Midbrain (tissue), 1 donor: ENCODE results near the gene RNF169.
"Not testable (repeated sequence)": the region's sequence is repeated elsewhere in the genome, so short reads cannot be mapped to it uniquely, and the experiment has no call there.

ENCODE experiments used
- DNase-seq: peaks from one replicate; lab custom pipeline; 2025; lab: John Stamatoyannopoulos, UW

Gene RNF169

DNA sequence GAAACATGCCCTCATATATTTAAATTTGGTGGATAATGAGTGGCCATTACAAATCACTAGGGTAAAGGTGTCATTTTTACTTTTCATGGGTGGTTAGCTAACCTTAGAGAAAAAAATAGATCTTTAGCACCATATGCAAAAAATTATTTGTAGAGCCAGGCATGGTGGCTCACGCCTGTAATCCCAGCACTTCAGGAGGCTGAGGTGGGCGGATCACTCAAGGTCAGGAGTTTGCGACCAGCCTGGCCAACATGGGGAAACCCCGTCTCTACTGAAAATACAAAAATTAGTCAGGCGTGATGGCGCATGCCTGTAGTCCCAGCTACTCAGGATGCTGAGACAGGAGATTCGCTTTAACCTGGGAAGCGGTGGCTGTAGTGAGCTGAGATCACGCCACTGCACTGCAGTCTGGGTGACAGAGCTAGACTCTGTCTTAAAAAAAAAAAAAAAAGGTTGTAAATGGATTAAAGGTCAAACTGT is 19.6 kb downstream of the RNF169 start:
- not testable (repeated sequence) for DNase-seq

DNA sequence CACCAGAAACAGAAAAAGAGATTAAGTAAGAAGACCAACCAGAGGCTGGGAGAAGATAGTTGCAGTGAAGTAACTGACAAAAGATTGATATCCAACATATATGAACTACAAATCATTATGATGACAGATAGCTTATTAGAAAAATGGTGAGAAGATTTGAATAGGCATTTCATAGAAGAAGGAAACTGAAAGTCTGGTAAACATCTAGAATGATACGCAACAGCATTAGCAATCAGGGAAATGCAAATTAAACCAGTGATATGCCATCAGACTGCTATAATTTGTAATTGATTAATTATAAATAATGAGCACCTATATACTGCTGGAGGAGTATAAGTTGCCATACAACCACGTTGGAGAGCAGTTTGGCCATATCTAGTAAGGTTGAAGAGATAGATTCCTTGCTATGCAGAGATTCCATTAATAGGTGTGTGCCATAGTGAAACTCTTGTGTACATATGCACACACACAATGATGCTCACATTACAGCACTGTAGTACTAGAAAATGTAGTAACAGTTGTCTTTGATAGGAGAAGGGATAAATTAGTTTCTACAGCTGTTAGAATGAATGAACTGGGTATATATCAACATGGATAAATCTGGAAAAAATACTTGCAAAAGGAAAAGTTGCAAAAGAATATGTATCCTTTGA is 20.5 kb downstream of the RNF169 start:
- no peak for DNase-seq

DNA sequence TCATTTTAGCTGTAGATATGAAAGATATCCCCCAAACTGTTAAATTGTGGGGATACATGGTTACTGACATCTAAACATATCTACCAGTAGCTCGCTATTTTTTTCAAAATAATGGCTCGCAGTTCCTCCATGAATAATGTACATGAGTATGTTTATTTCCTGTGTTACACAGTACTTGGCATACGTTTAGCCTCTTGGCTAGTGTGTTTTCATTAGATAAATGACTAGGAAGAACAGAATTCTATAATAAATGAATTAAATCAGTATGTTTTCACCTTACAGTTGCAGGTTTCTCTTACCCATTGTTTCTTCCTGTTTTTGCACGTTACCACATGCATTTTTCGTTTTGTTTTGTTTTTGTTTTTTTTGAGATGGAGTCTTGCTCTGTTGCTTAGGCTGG is 21.8 kb downstream of the RNF169 start:
- DNase-seq: no peak

DNA sequence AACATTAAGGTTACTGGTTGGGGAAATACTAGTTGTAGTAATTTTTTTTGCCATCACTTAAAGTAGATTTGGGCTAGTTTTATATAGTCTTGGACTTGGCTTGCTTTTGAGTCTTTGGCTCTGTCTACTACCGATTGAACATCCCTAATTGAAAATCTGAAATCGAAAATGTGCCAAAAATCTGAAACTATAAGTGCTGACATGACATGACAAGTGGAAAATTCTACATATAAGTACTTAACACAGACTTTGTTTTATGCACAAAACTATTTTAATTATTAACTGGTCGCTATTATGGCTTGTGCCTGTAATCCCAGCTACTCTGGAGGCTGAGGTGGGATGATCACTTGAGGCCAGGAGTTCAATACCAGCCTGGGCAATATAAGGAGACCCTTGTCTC is 22.5 kb downstream of the RNF169 start:
- DNase-seq: no peak

DNA sequence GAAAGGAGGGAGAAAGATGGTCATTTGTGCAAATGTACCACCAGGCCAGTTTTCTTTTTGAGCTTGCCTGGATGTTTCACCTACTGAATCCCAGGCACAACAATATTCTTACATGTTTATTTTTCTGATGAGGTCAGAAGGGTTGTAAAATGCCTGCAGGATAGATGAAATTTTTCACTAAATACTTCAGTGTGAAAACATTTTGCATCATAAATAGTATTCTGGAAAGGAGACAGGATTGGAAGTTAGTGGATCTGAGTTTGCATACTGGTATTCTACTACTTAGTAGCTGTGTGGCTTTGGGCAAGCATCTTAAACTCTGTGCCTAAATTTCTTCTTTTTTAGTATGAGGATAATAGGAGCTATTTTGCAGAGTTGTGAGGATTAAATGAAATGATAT is 24.8 kb downstream of the RNF169 start:
- DNase-seq: no peak

DNA sequence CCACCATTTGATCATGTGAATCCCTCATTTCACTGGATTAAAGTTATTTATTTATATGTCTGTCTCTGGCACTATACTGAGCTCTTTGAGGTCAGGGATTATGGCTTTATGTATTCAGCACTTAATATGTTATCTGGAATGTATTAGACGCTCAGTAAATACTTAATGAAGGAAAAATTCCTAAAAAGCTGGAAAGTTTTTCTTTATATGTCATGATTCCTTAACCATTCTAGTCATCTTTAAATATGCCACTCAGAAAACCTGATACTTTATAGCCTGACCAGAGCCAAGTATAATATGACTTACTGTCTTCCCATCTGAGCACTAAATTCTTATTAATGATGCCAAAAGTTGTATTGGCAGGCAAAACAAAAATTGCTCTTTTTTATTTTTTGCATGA is 27.1 kb downstream of the RNF169 start:
- DNase-seq: no peak

DNA sequence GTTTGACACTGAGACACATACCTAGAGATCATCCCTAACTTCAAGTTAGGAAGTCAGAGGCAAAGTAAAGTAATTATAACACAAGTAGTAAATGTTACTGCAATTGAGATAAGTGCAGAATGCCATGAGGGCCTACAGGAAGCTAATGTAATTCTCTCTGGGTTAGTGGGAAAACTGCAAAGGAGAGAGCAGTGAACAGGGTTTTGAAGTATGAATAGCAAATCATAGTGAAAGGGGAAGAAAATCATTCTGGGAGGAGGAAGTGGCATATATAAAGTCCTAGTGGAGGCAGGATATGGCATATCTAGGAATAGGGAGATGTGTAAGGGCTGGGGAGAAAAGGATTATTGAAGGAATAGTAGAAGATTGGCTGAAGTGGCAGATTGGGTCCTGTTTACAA is 27.9 kb downstream of the RNF169 start:
- DNase-seq: no peak

DNA sequence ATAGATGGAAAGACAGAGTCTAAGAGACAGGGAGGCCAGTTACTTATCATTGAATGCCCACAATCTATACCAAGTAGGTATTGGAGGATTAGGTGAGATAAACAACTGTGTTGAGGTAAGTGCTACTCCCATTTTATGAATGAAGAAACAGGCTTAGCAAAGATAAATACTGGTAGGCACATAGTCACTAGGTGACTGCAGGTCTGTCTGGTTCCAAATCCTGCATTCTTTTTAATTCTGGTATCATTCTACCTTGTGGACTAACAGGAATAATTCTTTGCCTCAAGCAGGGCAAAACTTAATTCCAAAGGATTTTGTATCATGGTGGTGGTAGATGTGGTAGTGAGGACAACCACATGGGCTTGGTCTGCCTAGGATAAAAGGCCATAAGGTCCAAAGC is 28.4 kb downstream of the RNF169 start:
- DNase-seq: no peak

DNA sequence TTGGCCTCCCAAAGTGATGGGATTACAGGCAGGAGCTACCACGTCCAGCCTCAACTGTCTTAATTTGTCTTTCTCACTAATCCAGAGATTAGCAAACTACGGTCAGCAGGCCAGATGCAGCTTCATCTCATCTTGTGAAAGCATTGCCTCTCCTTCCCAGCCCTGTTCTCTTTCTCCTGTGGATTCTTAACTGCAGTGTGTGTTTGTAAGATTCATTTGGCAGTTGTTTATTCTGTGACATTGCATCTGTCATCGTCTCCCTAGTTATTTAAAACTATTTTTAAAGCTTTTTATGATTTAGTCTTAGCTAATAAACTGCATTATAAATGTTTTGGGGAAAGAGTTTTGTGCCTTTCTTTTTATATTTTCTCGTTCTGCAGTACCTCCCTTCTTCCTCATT is 29.2 kb downstream of the RNF169 start:
- DNase-seq: no peak

DNA sequence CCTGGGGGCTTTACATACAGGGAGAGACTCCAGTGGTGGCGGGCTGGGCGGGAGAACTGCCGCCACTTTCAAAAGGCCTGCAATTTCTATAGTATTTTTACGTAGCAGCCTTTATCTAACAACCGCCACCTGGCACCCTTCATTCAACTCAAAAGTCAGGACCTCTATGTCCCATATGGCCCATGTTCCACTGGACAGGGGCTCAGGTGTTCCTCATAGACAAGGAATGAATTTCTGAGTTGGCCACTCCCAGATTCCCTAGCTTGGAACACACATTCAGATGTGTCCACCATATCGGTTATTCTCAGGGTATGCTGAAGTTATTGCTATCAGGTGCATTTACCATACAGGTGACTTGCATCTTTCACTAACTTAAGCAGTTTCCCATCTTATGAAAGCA is 29.9 kb downstream of the RNF169 start:
- DNase-seq: no peak

DNA sequence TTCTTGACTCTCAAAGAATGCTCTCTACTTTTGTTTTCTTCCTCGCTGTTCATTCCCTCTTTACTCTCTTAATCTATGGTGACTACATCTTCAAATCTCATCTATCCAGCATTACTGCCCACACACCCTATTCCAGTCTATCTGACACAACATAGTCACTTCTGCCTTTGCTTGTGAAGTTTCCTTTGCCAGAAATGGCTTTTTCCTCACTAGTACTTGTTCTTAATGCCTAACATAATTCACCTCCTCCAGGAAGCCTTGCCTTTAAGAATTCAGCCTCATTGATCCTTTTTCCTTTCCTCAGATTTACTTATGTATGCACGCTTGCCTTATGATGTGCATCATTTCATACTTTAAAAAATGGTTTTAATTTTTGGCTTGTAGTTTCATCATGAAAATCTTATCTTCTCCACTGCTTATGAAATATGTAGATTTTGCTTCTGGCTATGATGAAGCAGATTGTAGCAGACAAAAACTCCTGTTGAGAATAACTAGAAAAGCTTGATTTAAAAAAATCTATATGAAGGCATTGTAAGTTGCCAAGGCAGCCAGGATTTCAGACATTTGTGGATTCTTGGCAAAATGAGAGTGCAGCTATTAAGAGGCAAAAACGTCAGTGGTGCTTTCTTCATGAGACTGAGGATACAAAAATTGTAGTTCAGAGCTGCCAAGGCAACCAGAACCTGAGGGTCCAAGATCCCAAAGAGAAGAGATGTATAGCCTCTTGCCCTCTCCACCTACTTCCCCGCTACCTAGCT is 31.8 kb downstream of the RNF169 start:
- DNase-seq: no peak

DNA sequence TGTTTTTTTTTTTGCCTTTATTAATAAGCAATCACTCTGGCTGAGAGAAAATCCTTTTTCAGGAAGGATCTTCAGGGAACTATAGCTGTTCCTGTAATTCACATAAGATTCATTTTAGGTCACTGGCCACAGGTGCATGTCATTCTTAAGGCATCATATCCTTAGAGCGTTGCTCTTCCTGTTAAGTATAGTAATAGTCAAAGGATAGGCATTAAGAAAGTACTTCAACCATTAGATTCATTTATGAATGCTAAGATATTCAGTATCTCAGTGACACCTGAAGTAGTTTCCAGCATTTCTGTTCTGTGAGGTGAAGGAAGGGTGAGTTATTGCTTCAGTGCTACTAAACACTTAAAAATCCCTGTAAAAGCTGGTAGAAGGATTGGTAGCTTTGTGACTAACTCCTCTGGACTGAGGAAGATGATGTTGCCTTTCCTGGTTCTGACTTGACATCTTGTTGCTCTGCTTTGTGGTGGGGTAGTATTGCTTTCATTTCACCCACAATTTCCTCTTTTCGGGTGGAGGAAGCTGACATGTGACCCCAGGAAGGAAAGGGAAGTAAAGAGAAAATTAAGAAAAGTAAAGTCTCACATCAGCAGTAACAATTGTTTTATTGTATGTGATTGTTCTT is 34.7 kb downstream of the RNF169 start:
- DNase-seq: peak; percentile 35

DNA sequence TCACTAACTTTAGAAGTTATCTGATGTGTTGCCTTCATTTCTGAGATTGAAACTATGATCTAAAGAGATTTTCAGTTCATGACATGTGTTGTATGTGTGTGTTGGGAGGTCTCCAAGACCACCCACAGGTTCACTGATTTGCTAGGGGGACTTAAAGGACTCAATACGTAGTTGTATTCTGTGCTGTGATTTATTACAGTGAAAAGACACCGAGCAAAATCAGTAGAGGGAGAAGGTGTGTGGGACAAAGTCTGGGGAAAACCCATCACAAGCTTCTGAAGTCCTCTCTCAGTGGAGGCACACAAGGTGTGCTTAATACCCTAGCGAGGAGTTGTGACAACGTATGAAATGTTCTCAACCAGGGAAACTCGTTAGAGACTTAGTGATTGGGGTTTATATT is 35.6 kb downstream of the RNF169 start:
- no peak for DNase-seq

DNA sequence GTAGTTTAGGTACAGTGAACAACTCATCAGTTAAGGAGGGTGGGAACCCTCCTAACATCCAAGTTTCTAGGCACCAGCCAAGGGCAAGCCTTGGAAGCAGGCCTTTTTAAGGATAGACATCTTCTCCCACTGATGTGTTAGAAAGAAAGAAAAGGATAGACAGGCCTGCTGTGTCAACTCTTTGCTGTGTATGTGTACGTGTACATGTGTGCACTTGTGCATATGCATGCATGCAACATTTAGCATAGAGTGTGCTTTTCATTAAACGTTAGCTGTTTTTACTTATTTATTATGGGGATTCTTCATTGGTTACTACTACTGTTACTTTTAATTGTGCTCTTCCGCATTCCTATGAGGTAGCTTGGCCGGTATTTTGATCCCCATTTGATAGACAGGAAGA is 36.1 kb downstream of the RNF169 start:
- no peak for DNase-seq

DNA sequence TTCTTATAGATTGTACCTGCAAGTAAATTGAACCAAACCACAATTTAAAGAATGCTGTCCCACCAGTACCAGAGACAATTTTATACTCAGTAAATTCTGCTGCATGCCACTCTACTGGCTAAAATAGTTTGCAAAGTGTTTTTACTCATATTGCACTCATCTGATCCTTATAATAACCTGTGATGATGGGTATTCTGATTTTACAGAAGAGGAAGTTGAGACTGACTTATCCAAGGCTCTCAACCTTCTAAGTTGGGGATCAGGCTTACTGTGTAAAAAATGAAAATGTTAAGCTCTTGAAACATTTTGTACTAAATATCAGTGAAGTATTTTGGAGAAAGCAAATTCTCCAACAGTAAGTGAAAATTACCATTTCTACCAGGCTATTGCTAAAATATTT is 37.9 kb downstream of the RNF169 start:
- no peak for DNase-seq

DNA sequence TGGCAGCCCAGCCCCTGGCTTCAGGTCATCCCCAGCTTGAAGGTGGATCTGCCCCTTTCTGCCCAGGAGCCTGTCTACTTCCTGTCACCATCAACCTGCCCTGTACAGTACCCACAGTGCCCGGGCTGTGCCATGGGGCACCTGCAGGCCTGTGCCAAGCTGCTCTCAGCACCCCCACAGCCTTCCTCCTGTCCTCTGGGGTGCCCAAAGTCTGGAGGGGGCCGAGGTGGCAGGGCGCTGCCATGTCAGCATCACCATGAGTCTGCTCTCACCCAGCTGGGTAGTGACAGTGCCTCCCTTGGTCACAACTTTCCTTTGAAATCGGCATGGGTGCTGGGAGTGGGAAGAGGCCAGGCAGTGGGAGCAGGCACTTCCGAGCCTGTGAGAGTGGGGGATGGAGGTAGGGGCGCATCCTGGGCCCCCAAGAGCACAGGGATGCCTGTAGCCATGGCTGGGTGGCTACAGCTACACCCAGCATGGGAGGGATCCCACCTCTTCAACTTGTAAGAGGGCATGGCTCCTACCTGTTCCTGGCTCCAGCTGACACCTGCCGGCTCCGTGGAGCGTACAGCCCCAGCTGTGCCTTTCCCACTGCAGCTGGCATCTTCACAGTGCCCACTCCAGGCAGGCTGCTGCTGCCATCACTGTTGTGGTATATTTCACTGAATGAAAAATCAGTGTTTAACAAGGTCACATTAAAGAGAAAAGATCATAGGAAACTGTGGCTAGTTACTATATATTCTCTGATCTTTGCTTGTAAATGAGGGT is 42.9 kb downstream of the RNF169 start:
- DNase-seq: no peak

DNA sequence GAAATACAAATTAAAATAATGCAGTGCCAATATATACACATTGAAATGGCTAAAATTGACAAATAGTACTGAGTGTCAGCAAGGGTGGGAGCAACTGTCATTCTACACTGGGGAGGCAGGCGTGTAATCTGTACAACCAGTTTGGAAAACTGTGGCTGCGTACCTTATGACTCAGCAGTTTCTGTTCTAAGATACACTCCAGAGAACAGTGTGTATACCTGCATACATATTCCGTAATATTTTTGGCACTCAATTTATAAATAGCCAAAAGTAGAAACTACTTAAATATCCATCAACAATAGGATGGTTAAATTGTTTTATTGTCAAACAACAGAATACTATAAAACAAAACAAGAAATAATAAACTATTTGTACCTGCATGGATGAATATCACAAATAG is 57.6 kb downstream of the RNF169 start:
- DNase-seq: no peak

DNA sequence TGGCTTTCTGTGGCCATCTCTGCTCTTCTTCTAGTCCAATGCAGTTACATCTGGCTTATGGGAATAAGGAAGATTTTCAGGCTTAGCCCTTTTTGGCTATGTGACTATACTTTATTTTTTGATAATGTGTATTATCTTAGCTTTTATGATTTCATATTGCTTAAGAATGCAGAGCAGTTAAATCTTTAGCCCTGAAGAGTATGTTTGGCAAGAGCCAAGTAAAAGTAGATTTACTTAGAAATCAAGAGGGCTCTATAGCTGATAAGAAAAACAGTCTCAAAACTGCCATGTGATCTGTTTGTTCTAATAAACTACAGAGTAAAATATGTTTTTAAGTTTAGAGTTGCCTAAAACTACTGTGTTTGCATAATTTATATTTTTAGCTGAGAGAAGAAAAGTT is 61.2 kb downstream of the RNF169 start:
- no peak for DNase-seq

DNA sequence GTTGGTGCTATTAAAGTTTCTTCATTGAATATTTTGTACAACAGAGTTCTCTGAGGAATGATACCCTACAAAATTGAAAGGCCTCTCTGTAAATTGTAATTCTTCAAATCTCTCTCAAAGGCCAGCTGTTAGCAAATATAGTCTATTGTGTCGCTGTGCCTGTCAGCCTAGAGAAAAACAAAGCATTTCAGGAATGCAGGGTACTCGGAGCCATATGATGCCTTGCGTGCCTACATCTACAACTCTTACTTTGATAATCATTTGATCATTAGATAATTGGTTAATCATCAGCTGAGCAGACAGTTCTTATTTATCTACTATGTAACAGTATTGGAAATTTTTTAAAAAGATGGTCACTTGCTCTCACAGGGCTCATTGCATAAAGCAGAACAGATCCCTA is 67.3 kb downstream of the RNF169 start:
- DNase-seq: peak; percentile 23

DNA sequence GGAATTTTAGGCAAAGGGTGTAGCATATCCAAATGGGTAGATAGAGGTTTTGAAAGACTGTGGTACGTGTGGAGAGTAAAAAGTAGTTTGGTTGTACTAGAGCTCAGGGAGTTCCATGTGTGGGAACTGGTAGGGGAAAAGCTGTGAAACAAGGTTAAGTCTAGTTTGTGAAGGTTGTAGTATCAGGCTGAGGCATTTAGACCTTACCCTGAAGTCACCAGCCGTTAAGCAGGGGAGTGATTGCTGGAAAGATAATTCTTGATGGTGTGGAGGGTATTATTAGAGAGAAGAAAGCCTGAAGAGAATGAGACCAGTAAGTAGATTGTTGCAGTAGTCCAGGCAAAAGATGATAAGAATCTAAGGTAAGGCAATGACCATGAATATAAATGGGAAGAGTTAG is 68.0 kb downstream of the RNF169 start:
- DNase-seq: no peak

DNA sequence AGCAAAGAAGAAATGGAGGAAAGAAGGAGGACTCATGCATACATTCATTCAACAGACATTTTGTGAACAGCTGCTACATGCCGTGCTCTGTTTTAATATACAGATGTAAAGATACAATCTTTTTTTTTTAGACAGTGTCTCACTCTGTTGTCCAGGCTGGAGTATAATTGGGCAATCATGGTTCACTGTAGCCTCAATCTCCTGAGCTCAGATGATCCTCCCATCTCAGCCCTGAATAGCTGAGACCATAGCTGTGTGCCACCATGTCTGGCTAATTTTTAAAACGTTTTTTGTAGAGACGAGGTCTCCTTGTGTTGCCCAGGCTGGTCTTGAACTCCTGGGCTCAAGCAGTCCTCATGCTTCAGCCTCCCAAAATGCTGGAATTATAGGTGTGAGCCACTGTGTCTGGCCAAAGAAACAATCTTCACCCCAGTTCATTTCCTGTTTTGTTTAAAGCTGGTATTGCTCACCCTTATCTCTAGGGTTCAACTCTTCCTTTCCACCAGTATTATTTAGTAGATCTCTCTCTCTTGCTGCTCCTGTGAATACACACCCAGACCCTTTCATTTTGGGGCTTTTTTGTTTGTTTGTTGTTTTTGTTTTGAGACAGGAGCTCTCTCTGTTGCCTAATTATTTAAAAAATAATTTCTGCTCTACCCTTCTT is 69.8 kb downstream of the RNF169 start:
- no peak for DNase-seq

DNA sequence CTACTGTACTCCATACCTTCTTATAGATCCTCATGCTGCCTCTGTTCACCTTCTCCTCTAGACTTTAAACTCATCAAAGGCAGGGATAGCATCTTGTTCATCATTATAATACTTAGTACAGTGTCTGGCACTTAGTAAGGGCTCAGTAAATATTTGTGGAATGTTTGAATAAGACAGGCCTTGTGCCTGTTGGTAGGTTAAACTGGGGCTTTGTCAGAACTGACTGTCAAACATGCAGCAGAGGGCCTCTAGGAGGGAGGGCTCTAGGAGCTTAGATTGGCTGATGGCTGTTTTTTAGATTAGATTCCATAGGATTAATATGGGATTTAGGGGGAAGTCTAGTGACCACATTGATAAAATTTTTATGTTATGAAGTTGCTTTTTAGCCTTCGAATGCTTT is 70.8 kb downstream of the RNF169 start:
- DNase-seq: no peak
